ENCODE data around the gene CDIP1.

The CDIP1 gene

DNA sequence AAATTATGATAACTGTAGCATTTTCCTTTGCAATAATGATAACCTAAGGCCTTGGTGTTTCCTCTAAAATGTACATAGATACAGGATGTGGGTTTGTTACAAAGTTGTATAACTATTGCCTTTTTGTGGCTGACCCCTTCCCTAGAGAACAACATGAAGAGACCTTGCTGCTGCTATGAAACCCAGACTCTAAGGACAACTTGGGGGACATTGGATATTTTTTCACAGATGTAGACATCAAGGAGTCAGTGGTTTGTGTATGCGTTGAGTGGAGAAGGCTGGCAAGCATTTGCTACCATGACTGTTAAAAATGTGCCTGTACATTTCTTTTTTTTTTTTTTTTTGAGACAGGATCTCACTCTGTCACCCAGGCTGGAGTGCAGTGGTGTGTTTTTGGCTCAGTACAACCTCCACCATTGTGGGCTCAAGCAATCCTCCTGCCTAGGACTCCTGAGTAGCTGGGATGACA lies 50.0 kb downstream of the CDIP1 start:
- H3K36me3 ChIP-seq (ENCODE audit: insufficient read depth, low read length) = no peaks in the 10 kb centered on the region
- peaks cover 41% of the 10 kb centered on the region for H3K79me2 ChIP-seq (ENCODE audit: control insufficient read depth, insufficient read depth, low read length, unreplicated experiment)
- no peak overlapping the region for H2AFZ ChIP-seq (ENCODE audit: low read length, unreplicated experiment)
- peaks cover 34% of the 10 kb centered on the region for H3K4me1 ChIP-seq (ENCODE audit: control insufficient read depth, insufficient read depth, low read length, unreplicated experiment)
- no peak overlapping the region for H3K4me3 ChIP-seq (ENCODE audit: low read depth, low read length)
- peak overlapping the region; percentile 62 for H3K27ac ChIP-seq (ENCODE audit: low read depth, low read length)
- H3K27me3 ChIP-seq (ENCODE audit: insufficient read depth, low read length) = no peaks in the 10 kb centered on the region

DNA sequence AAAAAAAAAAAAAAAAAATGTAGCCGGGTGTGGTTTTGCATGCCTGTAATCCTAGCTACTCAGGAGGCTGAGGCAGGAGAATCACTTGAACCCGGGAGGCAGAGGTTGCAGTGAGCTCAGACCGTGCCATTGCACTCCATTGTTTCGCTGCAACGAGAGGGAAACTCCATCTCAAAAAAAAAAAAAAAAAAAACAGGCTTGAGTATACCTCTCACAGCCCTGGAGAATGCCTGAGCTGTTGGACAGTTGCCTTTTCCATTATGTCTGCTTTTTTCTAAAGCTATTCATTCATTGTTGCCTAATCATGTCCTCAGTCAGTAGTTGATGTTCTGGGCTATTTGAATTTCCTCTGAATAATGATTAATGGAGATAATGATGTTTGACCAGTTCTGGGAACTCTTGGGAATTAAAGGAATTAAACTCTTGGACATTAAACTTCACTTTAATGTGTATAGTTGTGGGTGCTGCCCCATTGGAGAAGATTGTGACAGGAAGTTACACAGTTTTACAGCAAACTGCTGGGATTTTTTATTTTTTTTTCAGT lies 50.5 kb downstream of the CDIP1 start:
- peaks cover 34% of the 10 kb centered on the region for H3K4me1 ChIP-seq (ENCODE audit: control insufficient read depth, insufficient read depth, low read length, unreplicated experiment)
- H3K79me2 ChIP-seq (ENCODE audit: control insufficient read depth, insufficient read depth, low read length, unreplicated experiment) = peaks cover 40% of the 10 kb centered on the region
- H3K36me3 ChIP-seq (ENCODE audit: insufficient read depth, low read length) = no peaks in the 10 kb centered on the region
- no peak overlapping the region for H3K4me3 ChIP-seq (ENCODE audit: low read depth, low read length)
- no peak overlapping the region for H2AFZ ChIP-seq (ENCODE audit: low read length, unreplicated experiment)
- H3K27me3 ChIP-seq (ENCODE audit: insufficient read depth, low read length) = no peaks in the 10 kb centered on the region
- peak overlapping the region; percentile 62 for H3K27ac ChIP-seq (ENCODE audit: low read depth, low read length)

DNA sequence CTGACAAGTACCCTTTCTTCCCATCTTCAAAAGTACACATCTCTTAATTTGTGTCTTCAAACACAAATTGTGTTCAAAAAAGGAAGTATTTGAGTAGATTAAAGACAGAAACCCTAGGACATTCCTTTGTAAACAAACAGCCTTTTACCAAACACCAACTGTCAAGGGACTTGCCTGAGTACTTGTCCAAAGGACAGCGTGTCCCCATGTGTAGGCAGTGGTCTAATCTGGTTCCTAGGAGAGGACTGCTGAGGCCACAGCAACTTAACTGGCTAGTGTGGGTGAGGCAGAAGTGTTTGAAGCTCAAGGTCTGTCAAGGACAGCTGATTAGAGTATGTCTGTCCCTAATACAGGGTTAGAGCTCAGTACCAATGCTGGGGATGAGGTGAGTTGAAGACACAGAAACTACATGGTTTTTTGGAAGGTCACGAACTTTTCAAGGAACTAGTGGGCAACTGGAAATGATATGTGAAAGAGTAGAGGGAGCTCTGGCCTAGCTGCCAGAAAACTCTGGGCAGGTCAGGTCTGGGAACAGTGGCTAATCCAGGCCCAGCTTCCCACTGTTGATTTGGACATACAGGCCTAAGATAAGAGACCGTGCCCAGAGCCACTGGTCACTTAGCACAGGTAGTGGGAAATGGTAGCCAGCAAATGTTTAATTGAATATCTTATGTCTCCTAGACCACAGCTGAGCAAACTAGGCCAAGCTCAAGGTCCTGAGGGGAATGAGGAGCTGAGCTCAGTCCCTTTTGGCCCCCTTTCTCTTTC lies 52.3 kb downstream of the CDIP1 start:
- H3K79me2 ChIP-seq (ENCODE audit: control insufficient read depth, insufficient read depth, low read length, unreplicated experiment) = peaks cover 46% of the 10 kb centered on the region

DNA sequence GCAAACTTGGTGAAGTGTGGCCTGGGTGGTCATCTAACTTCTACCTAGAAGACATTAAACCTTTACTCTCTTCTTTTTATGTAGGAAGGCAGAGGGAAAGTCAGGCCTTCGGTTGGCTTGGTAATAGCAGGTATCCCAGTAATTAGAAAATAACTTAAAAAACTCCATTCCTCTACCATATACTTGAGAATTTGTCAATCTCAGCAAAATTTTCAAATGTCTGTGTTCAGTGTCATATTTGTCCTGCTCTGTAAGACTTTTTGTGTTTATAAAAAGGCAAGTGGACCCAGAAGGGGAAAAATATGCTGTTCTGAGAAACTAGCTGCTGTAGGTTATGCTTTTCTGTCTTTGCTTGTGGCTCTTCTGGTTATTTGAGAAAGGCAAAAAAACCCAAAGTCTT lies 56.6 kb downstream of the CDIP1 start:
- Histone ChIP-seq H3K27me3 (ENCODE audit: insufficient read depth, low read length) (no peaks in the 10 kb centered on the region), H3K79me2 (ENCODE audit: control insufficient read depth, insufficient read depth, low read length, unreplicated experiment) (peaks cover 65% of the 10 kb centered on the region), H3K4me3 (ENCODE audit: low read depth, low read length) (no peak overlapping the region), H2AFZ (ENCODE audit: low read length, unreplicated experiment) (no peak overlapping the region), H3K4me1 (ENCODE audit: control insufficient read depth, insufficient read depth, low read length, unreplicated experiment) (peaks cover 22% of the 10 kb centered on the region), H3K27ac (ENCODE audit: low read depth, low read length) (no peak overlapping the region), H3K36me3 (ENCODE audit: insufficient read depth, low read length) (0 out of 2 replicates have a peak, but pooled peaks cover 2% of the 10 kb centered on the region)

More for the DNA sequence above, 52.3 kb downstream of the CDIP1 start:
- Histone ChIP-seq H2AFZ (ENCODE audit: low read length, unreplicated experiment) (no peak overlapping the region), H3K27ac (ENCODE audit: low read depth, low read length) (peak overlapping the region; percentile 29), H3K36me3 (ENCODE audit: insufficient read depth, low read length) (0 out of 2 replicates have a peak, but pooled peaks cover 2% of the 10 kb centered on the region), H3K4me3 (ENCODE audit: low read depth, low read length) (no peak overlapping the region), H3K4me1 (ENCODE audit: control insufficient read depth, insufficient read depth, low read length, unreplicated experiment) (peaks cover 34% of the 10 kb centered on the region), H3K27me3 (ENCODE audit: insufficient read depth, low read length) (no peaks in the 10 kb centered on the region)

DNA sequence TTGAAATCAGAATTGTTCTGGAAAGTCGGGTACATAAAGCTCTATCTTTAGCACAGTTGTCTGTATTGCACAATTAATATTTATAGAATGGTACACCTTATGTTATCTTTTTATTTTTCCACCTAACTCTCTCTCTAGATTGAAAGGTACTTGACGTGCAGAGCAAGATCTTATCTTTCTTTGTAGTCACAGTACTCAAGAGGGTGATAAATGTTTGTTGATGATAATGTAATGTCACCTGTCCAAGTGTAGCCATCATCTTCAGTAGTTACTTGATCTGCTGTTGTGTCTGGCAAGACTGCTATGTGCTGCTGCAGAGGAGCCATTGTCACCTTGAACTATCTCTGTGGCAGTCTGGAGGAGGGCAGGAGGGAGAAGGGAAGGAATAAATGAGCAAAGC lies 57.0 kb downstream of the CDIP1 start:
- Histone ChIP-seq H3K4me1 (ENCODE audit: control insufficient read depth, insufficient read depth, low read length, unreplicated experiment) (peaks cover 22% of the 10 kb centered on the region), H3K36me3 (ENCODE audit: insufficient read depth, low read length) (0 out of 2 replicates have a peak, but pooled peaks cover 2% of the 10 kb centered on the region), H3K4me3 (ENCODE audit: low read depth, low read length) (no peak overlapping the region), H3K27ac (ENCODE audit: low read depth, low read length) (no peak overlapping the region), H3K27me3 (ENCODE audit: insufficient read depth, low read length) (no peaks in the 10 kb centered on the region), H3K79me2 (ENCODE audit: control insufficient read depth, insufficient read depth, low read length, unreplicated experiment) (peaks cover 69% of the 10 kb centered on the region), H2AFZ (ENCODE audit: low read length, unreplicated experiment) (no peak overlapping the region)

DNA sequence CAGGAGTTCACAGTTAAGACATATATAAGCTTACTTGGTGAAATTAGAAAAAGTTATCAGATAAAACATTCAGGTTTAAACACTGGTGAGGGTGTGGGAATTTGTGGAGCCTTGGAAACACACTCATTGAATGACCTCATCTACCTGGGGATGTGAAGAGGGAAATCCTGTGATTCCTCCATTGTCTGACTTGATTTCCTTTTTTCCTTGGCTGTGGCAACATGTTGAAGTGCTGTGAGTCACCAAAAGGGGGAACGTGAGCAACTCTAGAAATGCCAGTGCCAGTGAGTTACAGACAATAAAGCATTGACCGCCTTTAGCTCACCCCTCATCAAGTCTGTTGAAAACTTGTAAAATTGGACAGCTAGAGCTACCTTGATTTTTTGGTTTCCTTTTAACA lies 60.6 kb downstream of the CDIP1 start:
- Histone ChIP-seq H3K4me3 (ENCODE audit: low read depth, low read length) (peak overlapping the region; percentile 93; the same call in 1 of the 2 replicates), H3K4me1 (ENCODE audit: control insufficient read depth, insufficient read depth, low read length, unreplicated experiment) (peaks cover 13% of the 10 kb centered on the region), H3K27ac (ENCODE audit: low read depth, low read length) (peak overlapping the region; percentile 26), H3K27me3 (ENCODE audit: insufficient read depth, low read length) (no peaks in the 10 kb centered on the region), H2AFZ (ENCODE audit: low read length, unreplicated experiment) (no peak overlapping the region), H3K36me3 (ENCODE audit: insufficient read depth, low read length) (0 out of 2 replicates have a peak, but pooled peaks cover 2% of the 10 kb centered on the region), H3K79me2 (ENCODE audit: control insufficient read depth, insufficient read depth, low read length, unreplicated experiment) (peaks cover 72% of the 10 kb centered on the region)

DNA sequence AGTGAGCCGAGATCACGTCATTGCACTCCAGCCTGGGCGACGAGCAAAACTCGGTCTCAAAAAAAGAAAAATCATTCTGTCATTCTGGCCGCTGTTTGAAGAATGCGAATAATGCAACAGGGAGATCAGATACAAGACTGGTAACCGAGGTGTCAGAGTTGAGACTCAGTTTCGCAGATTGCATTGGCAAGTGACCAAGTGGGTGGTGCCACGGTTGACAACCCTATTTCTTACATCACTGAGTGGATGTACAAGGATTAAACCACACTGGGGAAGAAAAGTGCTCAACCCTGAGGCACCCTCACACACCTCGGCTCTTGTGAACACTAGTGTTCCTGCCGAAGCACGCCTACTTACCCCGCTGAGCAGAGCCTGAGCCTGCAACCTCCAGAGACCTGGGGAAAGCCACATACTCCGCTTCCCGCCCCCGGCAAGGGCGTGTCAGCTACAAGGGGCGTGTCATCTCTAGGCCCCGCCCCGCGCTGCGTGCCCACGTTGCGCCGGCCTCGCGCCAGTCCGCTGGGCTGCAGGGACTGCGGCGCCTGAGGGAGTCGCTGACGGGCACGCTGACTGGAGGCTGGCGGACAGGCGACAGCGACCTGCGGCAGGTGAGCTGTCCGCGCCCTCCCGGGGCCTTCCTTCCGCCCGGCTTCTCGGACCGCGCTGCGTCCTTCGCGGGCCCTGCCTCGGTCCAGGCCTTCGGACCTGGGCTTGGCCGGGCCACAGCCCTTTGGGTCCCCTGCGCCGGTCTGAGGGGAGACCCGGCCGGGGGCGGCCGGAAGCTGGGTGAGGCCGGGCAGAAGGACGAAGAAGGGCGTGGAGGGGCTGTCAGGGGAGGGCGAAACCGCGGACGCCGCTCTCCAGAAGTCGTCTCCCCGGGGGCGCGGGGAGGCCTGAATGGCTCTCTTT lies 62.4 kb downstream of the CDIP1 start, which contains the start of gene HMOX2:
TSS of gene HMOX2 (plus strand) at position 519 of the 909 bp plus-strand sequence. CDS start 29,127 bp downstream, outside the sequence.
- peak within 1 kb of the TSS; percentile 93 for H3K4me3 ChIP-seq (ENCODE audit: low read depth, low read length)
- H2AFZ ChIP-seq (ENCODE audit: low read length, unreplicated experiment) = peak within 1 kb of the TSS; percentile 32
- H3K36me3 ChIP-seq (ENCODE audit: insufficient read depth, low read length) = no peaks in the 10 kb centered on the region
- H3K27ac ChIP-seq (ENCODE audit: low read depth, low read length) = peak within 1 kb of the TSS; percentile 19; the same call in 1 of the 2 replicates
- H3K27me3 ChIP-seq (ENCODE audit: insufficient read depth, low read length) = no peaks in the 10 kb centered on the region
- peaks cover 13% of the 10 kb centered on the region for H3K4me1 ChIP-seq (ENCODE audit: control insufficient read depth, insufficient read depth, low read length, unreplicated experiment)
- peaks cover 55% of the 10 kb centered on the region for H3K79me2 ChIP-seq (ENCODE audit: control insufficient read depth, insufficient read depth, low read length, unreplicated experiment)

DNA sequence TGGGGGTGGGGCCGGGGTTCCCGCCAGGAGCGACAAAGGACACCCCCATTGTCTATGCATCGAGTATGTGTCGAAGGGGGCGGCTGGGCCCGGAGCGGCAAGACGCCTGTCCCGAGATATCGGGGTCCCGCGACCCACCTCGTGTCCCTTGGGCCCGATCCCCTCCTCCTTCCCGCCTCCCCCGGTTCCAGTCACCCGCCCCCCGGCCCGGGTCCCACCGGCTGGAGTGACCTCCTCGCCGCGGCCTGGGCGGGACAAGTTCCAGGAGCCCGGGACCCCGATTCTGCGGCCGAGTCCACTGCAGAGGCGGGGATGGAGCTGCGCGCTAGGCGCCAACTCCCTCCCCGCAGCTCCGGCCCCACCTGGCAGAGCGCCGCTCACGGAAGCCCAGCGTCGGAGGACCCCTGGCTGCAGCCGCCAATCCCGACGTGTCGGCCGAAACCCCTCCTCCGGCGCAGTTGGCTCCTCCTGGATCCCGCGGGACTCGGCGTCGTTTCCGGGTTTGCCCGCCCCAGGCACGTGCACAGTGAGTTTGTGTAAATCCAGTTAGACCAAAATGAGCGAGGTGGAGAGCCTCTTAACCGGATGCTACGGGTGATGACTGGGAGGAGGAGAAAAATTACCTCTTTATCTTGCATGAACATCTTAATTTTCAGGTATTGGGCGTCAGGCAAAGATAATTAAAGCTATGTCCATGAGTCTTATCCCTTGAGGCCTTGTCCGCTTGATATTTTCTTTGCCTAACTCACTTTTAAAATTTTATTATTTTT lies 64.2 kb downstream of the CDIP1 start, which contains the start of gene NMRAL1:
TSS of gene NMRAL1 (minus strand) at position 434 of the 770 bp plus-strand sequence. CDS start 493 bp downstream, outside the sequence.
- peaks cover 42% of the 10 kb centered on the region for H3K79me2 ChIP-seq (ENCODE audit: control insufficient read depth, insufficient read depth, low read length, unreplicated experiment)
- peak within 1 kb of the TSS; percentile 93 for H3K4me3 ChIP-seq (ENCODE audit: low read depth, low read length)
- peak within 1 kb of the TSS; percentile 42 for H3K27ac ChIP-seq (ENCODE audit: low read depth, low read length)
- H3K4me1 ChIP-seq (ENCODE audit: control insufficient read depth, insufficient read depth, low read length, unreplicated experiment) = peaks cover 13% of the 10 kb centered on the region
- no peaks in the 10 kb centered on the region for H3K36me3 ChIP-seq (ENCODE audit: insufficient read depth, low read length)
- no peaks in the 10 kb centered on the region for H3K27me3 ChIP-seq (ENCODE audit: insufficient read depth, low read length)
- H2AFZ ChIP-seq (ENCODE audit: low read length, unreplicated experiment) = peak within 1 kb of the TSS; percentile 51

DNA sequence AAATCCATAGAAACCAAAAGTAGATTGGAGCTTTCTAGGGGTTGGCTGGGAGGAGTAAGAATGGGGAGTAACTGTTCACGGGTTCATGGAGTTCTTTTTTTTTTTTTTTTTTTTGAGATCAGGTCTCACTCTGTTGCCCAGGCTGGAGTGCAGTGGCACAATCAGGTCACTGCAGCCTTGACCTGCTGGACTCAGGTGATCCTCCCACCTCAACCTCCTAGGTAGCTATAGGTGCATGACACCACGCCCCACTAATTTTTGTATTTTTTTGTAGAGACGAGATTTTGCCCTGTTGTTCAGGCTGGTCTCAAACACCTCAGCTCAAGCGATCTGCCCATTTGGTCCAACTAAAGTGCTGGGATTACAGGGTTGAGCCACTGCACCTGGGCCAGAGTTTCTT lies 65.7 kb downstream of the CDIP1 start:
- Histone ChIP-seq H3K36me3 (ENCODE audit: insufficient read depth, low read length) (no peaks in the 10 kb centered on the region), H3K79me2 (ENCODE audit: control insufficient read depth, insufficient read depth, low read length, unreplicated experiment) (peaks cover 28% of the 10 kb centered on the region), H3K27me3 (ENCODE audit: insufficient read depth, low read length) (no peaks in the 10 kb centered on the region), H3K4me1 (ENCODE audit: control insufficient read depth, insufficient read depth, low read length, unreplicated experiment) (peaks cover 9% of the 10 kb centered on the region), H2AFZ (ENCODE audit: low read length, unreplicated experiment) (no peak overlapping the region), H3K27ac (ENCODE audit: low read depth, low read length) (no peak overlapping the region), H3K4me3 (ENCODE audit: low read depth, low read length) (no peak overlapping the region)
